Activated CD4-positive, alpha-beta T cell treated with anti-CD3 and anti-CD28 coated beads, Interleukin-2, amount 10 ng/mL, durations not matched to agents 7 days and 5 days (primary cell): ENCODE results near the gene TMEM238. TPM values are rescaled to one million over a fixed set of nuclear protein-coding genes. Genes with fewer than 3 reads are reported as not detected.
"Not testable (repeated sequence)": the region's sequence is repeated elsewhere in the genome, so short reads cannot be mapped to it uniquely, and the experiment has no call there.

Experiments used
- CTCF ChIA-PET: fragments of 350-600 bp; sonication (Branson Sonifier 250); formaldehyde crosslinking; loops from one replicate; lab custom pipeline; 2021; ENCODE audit warnings: antibody characterized with exemption; lab: Charles Lee
- POLR2A ChIA-PET: fragments of 350-600 bp; sonication (Branson Sonifier 250); formaldehyde crosslinking; loops from one replicate; lab custom pipeline; 2021; ENCODE audit warnings: antibody characterized with exemption; lab: Charles Lee
- DNase-seq: peaks from one replicate; pipeline ENCODE4 v3.0.0-alpha.2; 2020
- H3K27ac Mint-ChIP-seq: one replicate; pipeline ENCODE4 v1.8.0; 2021; ENCODE audit warnings: mild to moderate bottlenecking, moderate library complexity, mixed read lengths
- H3K27me3 Mint-ChIP-seq: one replicate; pipeline ENCODE4 v1.8.0; 2021; ENCODE audit warnings: mixed read lengths
- H3K36me3 Mint-ChIP-seq: one replicate; pipeline ENCODE4 v1.8.0; 2021; ENCODE audit warnings: low read depth, mixed read lengths
- H3K4me1 Mint-ChIP-seq: one replicate; pipeline ENCODE4 v1.8.0; 2021; ENCODE audit warnings: mixed read lengths
- H3K4me3 Mint-ChIP-seq: one replicate; pipeline ENCODE4 v1.8.0; 2021; ENCODE audit warnings: mild to moderate bottlenecking, moderate library complexity, mixed read lengths
- H3K9me3 Mint-ChIP-seq: one replicate; pipeline ENCODE4 v1.8.0; 2021; ENCODE audit warnings: mixed read lengths
- total RNA-seq, 2 experiments: library from RNA; stranded (reverse); gene quantifications; one replicate each; pipeline ENCODE4 v1.2.3, GENCODE V29; 2021

The TMEM238 gene
- total RNA-seq, 2 experiments from 2014 or later, result 20.6 to 29.8 TPM

GRCh38 chr19:55409179-55409578 is 25.1 kb upstream of the TMEM238 start:
- H3K27me3 Mint-ChIP-seq, result not testable (repeated sequence)

GRCh38 chr19:55408533-55408872 is 24.4 kb upstream of the TMEM238 start:
- Mint-ChIP-seq H3K36me3 (peaks cover 45% of the 10 kb centered on the region), H3K27ac (peak overlapping the region; percentile 99), H3K27me3 (peaks cover 6% of the 10 kb centered on the region), H3K4me3 (peak overlapping the region; percentile 87), H3K4me1 (peaks cover 37% of the 10 kb centered on the region), H3K9me3 (peaks cover 12% of the 10 kb centered on the region)
- ChIA-PET CTCF (interaction anchor here (0.9 to 1.6 kb wide), 2 partner anchors 9 to 323 kb away, joined by 3 to 4 read pairs; no protein-coding TSS in a partner anchor), POLR2A (no interaction called here)
- DNase-seq, result no peak

More at GRCh38 chr19:55409179-55409578, 25.1 kb upstream of the TMEM238 start:
- DNase-seq, H3K4me3 Mint-ChIP-seq: not testable (repeated sequence)
- Mint-ChIP-seq H3K9me3 (peaks cover 12% of the 10 kb centered on the region), H3K36me3 (peaks cover 39% of the 10 kb centered on the region), H3K27ac (peak overlapping the region; percentile 99), H3K4me1 (peaks cover 31% of the 10 kb centered on the region)
- ChIA-PET POLR2A (interaction anchor here (0.7 kb wide), 1 partner anchor 154 kb away, joined by 3 read pairs; no protein-coding TSS in a partner anchor), CTCF (interaction anchor here (0.9 to 1.6 kb wide), 3 partner anchors 8 to 324 kb away, joined by 3 to 4 read pairs (median 3); no protein-coding TSS in a partner anchor)

GRCh38 chr19:55407800-55408532 is 23.9 kb upstream of the TMEM238 start:
- peak overlapping the region; percentile 99 for H3K27ac Mint-ChIP-seq

GRCh38 chr19:55407550-55407799 is 23.4 kb upstream of the TMEM238 start, which contains the start of gene UBE2S:
Gene UBE2S, minus strand, starts transcription at chr19:55407788. Its CDS starts 199 bp downstream, at chr19:55407589.
- not testable (repeated sequence) for DNase-seq, H3K27me3 Mint-ChIP-seq
- Mint-ChIP-seq H3K9me3 (peaks cover 12% of the 10 kb centered on the region), H3K4me1 (peaks cover 45% of the 10 kb centered on the region), H3K36me3 (peaks cover 54% of the 10 kb centered on the region), H3K27ac (peak within 1 kb of the TSS; percentile 99), H3K4me3 (peak within 1 kb of the TSS; percentile 87)
- POLR2A ChIA-PET, result interaction anchor here (0.6 to 1.4 kb wide), 7 partner anchors 9 to 192 kb away, joined by 3 to 12 read pairs (median 3); partner anchors contain the start of genes FIZ1, KMT5C and TMEM238
- CTCF ChIA-PET, result interaction anchor here (1.0 to 1.4 kb wide), 2 partner anchors 68 to 106 kb away, joined by 4 to 5 read pairs; partner anchors contain the start of gene KMT5C

More at GRCh38 chr19:55407800-55408532, 23.9 kb upstream of the TMEM238 start:
- peaks cover 42% of the 10 kb centered on the region for H3K4me1 Mint-ChIP-seq
- peak; percentile 98 for DNase-seq
- ChIA-PET POLR2A (interaction anchor here (0.5 to 1.4 kb wide), 9 partner anchors 9 to 191 kb away, joined by 3 to 12 read pairs (median 3); partner anchors contain the start of genes FIZ1, KMT5C and TMEM238), CTCF (interaction anchor here (0.9 to 1.6 kb wide), 4 partner anchors 9 to 322 kb away, joined by 3 to 5 read pairs (median 4); partner anchors contain the start of gene KMT5C)
- peaks cover 49% of the 10 kb centered on the region for H3K36me3 Mint-ChIP-seq
- peak overlapping the region; percentile 87 for H3K4me3 Mint-ChIP-seq
- H3K9me3 Mint-ChIP-seq, result peaks cover 12% of the 10 kb centered on the region
- H3K27me3 Mint-ChIP-seq, result peaks cover 6% of the 10 kb centered on the region

- Mint-ChIP-seq H3K4me1 (peaks cover 47% of the 10 kb centered on the region), H3K9me3 (peaks cover 12% of the 10 kb centered on the region), H3K4me3 (peak overlapping the region; percentile 87), H3K36me3 (peaks cover 58% of the 10 kb centered on the region), H3K27ac (peak overlapping the region; percentile 84), H3K27me3 (peaks cover 6% of the 10 kb centered on the region)
- POLR2A ChIA-PET, result interaction anchor here (1.0 to 1.4 kb wide), 6 partner anchors 8 to 192 kb away, joined by 3 to 12 read pairs (median 3); partner anchors contain the start of genes FIZ1, KMT5C and TMEM238
- CTCF ChIA-PET, result interaction anchor here (1.0 to 1.4 kb wide), 2 partner anchors 68 to 106 kb away, joined by 4 to 5 read pairs; partner anchors contain the start of gene KMT5C
- DNase-seq, result peak; percentile 44
These were observed 22.9 kb upstream of the TMEM238 start for GRCh38 chr19:55406826-55407549.

- Mint-ChIP-seq H3K4me3 (peak overlapping the region; percentile 87), H3K27me3 (peaks cover 3% of the 10 kb centered on the region), H3K9me3 (peaks cover 12% of the 10 kb centered on the region), H3K4me1 (peaks cover 50% of the 10 kb centered on the region), H3K36me3 (peaks cover 61% of the 10 kb centered on the region), H3K27ac (peak overlapping the region; percentile 84)
- ChIA-PET CTCF (interaction anchor here (1.1 kb wide), 1 partner anchor 9 kb away, joined by 3 read pairs; no protein-coding TSS in a partner anchor), POLR2A (interaction anchor here (0.9 kb wide), 1 partner anchor 23 kb away, joined by 4 read pairs; the partner anchor contains the start of gene TMEM238)
- no peak for DNase-seq
These were observed 22.2 kb upstream of the TMEM238 start for GRCh38 chr19:55406091-55406825.

- H3K4me1 Mint-ChIP-seq, result peaks cover 50% of the 10 kb centered on the region
- H3K27me3 Mint-ChIP-seq, result no peaks in the 10 kb centered on the region
- peaks cover 12% of the 10 kb centered on the region for H3K9me3 Mint-ChIP-seq
- ChIA-PET CTCF (interaction anchor here (1.1 kb wide), 1 partner anchor 9 kb away, joined by 3 read pairs; no protein-coding TSS in a partner anchor), POLR2A (interaction anchor here (0.9 kb wide), 1 partner anchor 22 kb away, joined by 4 read pairs; the partner anchor contains the start of gene TMEM238)
- peak overlapping the region; percentile 84 for H3K27ac Mint-ChIP-seq
- H3K36me3 Mint-ChIP-seq, result peaks cover 62% of the 10 kb centered on the region
- no peak for DNase-seq
- peak overlapping the region; percentile 87 for H3K4me3 Mint-ChIP-seq
These were observed 21.5 kb upstream of the TMEM238 start for GRCh38 chr19:55405638-55406037.

- H3K9me3 Mint-ChIP-seq, result no peaks in the 10 kb centered on the region
- ChIA-PET CTCF (interaction anchor here (0.6 to 1.7 kb wide), 5 partner anchors 14 to 158 kb away, joined by 3 to 8 read pairs (median 3); partner anchors contain the start of gene TMEM238), POLR2A (no interaction called here)
- DNase-seq, result no peak
- no peak overlapping the region for H3K4me3 Mint-ChIP-seq
- H3K36me3 Mint-ChIP-seq, result peaks cover 62% of the 10 kb centered on the region
- H3K27me3 Mint-ChIP-seq, result no peaks in the 10 kb centered on the region
- peak overlapping the region; percentile 5 for H3K27ac Mint-ChIP-seq
- H3K4me1 Mint-ChIP-seq, result peaks cover 57% of the 10 kb centered on the region
These were observed 18.4 kb upstream of the TMEM238 start for GRCh38 chr19:55402509-55402908.

- Mint-ChIP-seq H3K36me3 (peaks cover 56% of the 10 kb centered on the region), H3K4me1 (peaks cover 55% of the 10 kb centered on the region)
- H3K27me3 Mint-ChIP-seq, POLR2A ChIA-PET, H3K4me3 Mint-ChIP-seq, DNase-seq, H3K27ac Mint-ChIP-seq, H3K9me3 Mint-ChIP-seq: not testable (repeated sequence)
- CTCF ChIA-PET, result interaction anchor here (0.7 to 1.4 kb wide), 3 partner anchors 8 to 17 kb away, joined by 3 read pairs; partner anchors contain the start of gene TMEM238
These were observed 17.3 kb upstream of the TMEM238 start for GRCh38 chr19:55401390-55401789.

GRCh38 chr19:55400281-55401087 is 16.4 kb upstream of the TMEM238 start:
- H3K4me3 Mint-ChIP-seq, result no peak overlapping the region
- no peak for DNase-seq
- ChIA-PET POLR2A (interaction anchor here (0.6 to 1.1 kb wide), 2 partner anchors 61 to 123 kb away, joined by 3 read pairs; partner anchors contain the start of gene KMT5C), CTCF (interaction anchor here (0.7 to 1.4 kb wide), 3 partner anchors 9 to 17 kb away, joined by 3 read pairs; partner anchors contain the start of gene TMEM238)
- no peak overlapping the region for H3K27ac Mint-ChIP-seq
- H3K4me1 Mint-ChIP-seq, result peaks cover 46% of the 10 kb centered on the region
- H3K9me3 Mint-ChIP-seq, result no peaks in the 10 kb centered on the region
- no peaks in the 10 kb centered on the region for H3K27me3 Mint-ChIP-seq
- peaks cover 47% of the 10 kb centered on the region for H3K36me3 Mint-ChIP-seq
